Mesodermal cell (in vitro differentiated cells): ENCODE measurements around the gene DLGAP1.
"Not testable (repeated sequence)": the region's sequence is repeated elsewhere in the genome, so short reads cannot be mapped to it uniquely, and the experiment has no call there.

ENCODE experiments used
- H3K27ac ChIP-seq: 2 replicates; pipeline ENCODE4 v1.7.0; 2013; ENCODE audit warnings: mild to moderate bottlenecking, low read depth, low read length, moderate library complexity; ENCODE audit not compliant: severe bottlenecking
- H3K36me3 ChIP-seq: 2 replicates; pipeline ENCODE4 v1.7.1; 2013; ENCODE audit warnings: mild to moderate bottlenecking, low read length, moderate library complexity; ENCODE audit not compliant: control insufficient read depth, insufficient read depth
- H3K4me1 ChIP-seq: one replicate; pipeline ENCODE4 v1.7.1; 2013; ENCODE audit warnings: mild to moderate bottlenecking, low read length; ENCODE audit not compliant: insufficient read depth, control insufficient read depth, poor library complexity, severe bottlenecking
- H3K4me3 ChIP-seq: 2 replicates; pipeline ENCODE4 v1.7.0; 2013; ENCODE audit warnings: low read length, control low read depth, mild to moderate bottlenecking; ENCODE audit not compliant: insufficient read depth, poor library complexity, severe bottlenecking; ENCODE audit errors: extremely low read depth
- H3K9me3 ChIP-seq: 2 replicates; pipeline ENCODE4 v1.7.1; 2013; ENCODE audit warnings: mild to moderate bottlenecking, low read length, moderate library complexity; ENCODE audit not compliant: control insufficient read depth
- WGBS, 2 experiments: methylation state at CpG; one replicate each; pipeline ENCODE4 v1.1.5; 2013; ENCODE audit warnings: missing lambda C conversion rate in 2 of 2; ENCODE audit not compliant: insufficient coverage in 2 of 2; 5-methylcytosine and 5-hydroxymethylcytosine counted together

Gene DLGAP1

DNA sequence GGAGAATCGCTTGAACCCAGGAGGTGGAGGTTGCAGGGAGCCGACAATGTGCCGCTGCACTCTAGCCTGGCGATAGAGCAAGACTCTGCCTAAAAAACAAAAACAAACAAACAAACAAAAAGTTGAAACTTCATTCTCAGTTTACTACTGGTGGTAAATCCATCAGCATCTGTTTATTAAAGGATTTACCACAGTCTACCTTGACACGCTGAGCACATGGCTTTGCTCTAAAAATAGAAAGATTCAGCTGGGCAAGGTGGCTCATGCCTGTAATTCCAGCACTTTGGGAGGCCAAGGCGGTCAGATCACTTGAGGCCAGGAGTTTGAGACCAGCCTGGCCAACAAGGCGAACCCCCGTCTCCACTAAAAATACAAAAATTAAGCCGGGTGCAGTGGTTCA, 803.8 kb downstream of the DLGAP1 start:
- WGBS, 2 experiments: 91% methylated on average over 6 to 7 of the region's 9 CpGs
- H3K4me1 ChIP-seq: peaks cover 51% of the 10 kb centered on the region
- no peaks in the 10 kb centered on the region for H3K9me3 ChIP-seq
- no peaks in the 10 kb centered on the region for H3K36me3 ChIP-seq
- no peak overlapping the region for H3K4me3 ChIP-seq
- no peak overlapping the region for H3K27ac ChIP-seq

- H3K27ac ChIP-seq: peak overlapping the region; percentile 49
- H3K36me3 ChIP-seq, H3K4me3 ChIP-seq, H3K9me3 ChIP-seq: not testable (repeated sequence)
- peaks cover 54% of the 10 kb centered on the region for H3K4me1 ChIP-seq
- WGBS, 2 experiments: 85 to 88% methylated on average over 7 to 9 of the region's 9 CpGs
Measured at GRCh38 chr18:3650521-3651042, 804.5 kb downstream of the DLGAP1 start.

GRCh38 chr18:3649633-3650426, 805.3 kb downstream of the DLGAP1 start:
- H3K36me3 ChIP-seq: no peaks in the 10 kb centered on the region
- H3K9me3 ChIP-seq: no peaks in the 10 kb centered on the region
- peaks cover 51% of the 10 kb centered on the region for H3K4me1 ChIP-seq
- H3K27ac ChIP-seq: peak overlapping the region; percentile 49
- 87 to 94% methylated on average over 5 to 6 of the region's 8 CpGs for WGBS, 2 experiments
- H3K4me3 ChIP-seq: no peak overlapping the region

GRCh38 chr18:3649135-3649632, 805.9 kb downstream of the DLGAP1 start:
- Histone ChIP-seq H3K9me3 (no peaks in the 10 kb centered on the region), H3K27ac (peak overlapping the region; percentile 45), H3K36me3 (no peaks in the 10 kb centered on the region), H3K4me3 (no peak overlapping the region), H3K4me1 (peaks cover 46% of the 10 kb centered on the region)
- 76 to 78% methylated on average over 6 of the region's 6 CpGs for WGBS, 2 experiments

DNA sequence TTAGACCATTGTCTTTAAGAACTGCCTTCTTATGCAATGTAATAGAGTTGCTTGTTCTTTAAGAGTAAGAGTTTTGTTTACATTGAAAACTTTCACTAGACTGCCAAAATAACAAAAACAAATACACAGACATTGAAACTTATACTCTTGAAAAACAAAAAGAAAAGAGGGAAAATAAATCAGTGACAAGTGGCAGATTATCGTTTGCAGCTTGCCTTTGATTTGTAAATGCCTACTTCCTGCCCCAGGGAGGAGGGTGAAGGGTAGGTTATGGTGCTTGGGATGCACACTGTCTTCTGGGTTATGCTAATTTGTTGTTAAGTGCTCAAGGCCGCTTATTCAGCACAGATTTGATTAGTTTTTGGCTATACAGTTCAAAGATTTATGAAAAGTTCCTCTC, 806.5 kb downstream of the DLGAP1 start:
- H3K9me3 ChIP-seq: no peaks in the 10 kb centered on the region
- 12 to 29% methylated on average over 1 to 2 of the region's 2 CpGs for WGBS, 2 experiments
- no peak overlapping the region for H3K27ac ChIP-seq
- H3K36me3 ChIP-seq: no peaks in the 10 kb centered on the region
- peaks cover 41% of the 10 kb centered on the region for H3K4me1 ChIP-seq
- no peak overlapping the region for H3K4me3 ChIP-seq

DNA sequence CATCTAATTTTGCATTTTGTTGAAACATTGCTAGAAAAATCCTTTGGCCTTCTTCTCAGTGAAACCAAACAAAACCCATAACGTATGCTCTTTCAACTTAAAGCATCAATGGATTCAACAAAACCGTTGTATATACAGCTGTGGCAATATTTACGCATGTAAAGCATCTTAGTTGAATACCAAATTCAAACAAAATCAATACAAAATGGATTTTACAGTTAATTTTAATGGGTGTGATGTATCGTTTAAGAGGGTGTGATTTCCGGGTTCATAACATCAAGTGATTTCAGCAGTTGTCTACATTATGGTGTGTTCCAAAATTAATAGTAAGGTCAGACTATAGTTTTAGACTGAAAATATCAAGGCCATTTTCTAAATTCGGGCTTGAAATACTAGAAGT, 806.9 kb downstream of the DLGAP1 start:
- 50 to 65% methylated on average over 2 to 5 of the region's 6 CpGs for WGBS, 2 experiments
- H3K9me3 ChIP-seq: no peaks in the 10 kb centered on the region
- H3K36me3 ChIP-seq: no peaks in the 10 kb centered on the region

DNA sequence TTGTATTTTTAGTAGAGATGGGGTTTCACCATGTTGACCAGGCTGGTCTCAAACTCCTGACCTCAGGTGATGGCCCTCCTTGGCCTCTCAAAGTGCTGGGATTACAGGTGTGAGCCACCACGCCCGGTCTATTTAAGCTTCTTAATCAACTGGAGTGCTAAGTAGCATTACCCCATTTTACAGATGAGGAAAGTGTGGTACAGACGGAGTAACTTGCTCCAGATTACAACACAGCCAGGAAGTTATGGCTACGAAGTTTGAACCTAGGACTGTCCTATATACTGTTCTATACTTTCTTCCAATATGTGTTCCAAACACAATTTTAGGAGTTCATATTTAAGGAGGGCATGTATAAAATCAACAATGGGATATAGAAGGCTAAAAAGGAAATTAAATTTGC, 807.5 kb downstream of the DLGAP1 start:
- no peak overlapping the region for H3K27ac ChIP-seq
- 97% methylated on average over 3 of the region's 4 CpGs; no CpG with 5 or more reads in 1 of the 2 experiments for WGBS, 2 experiments
- H3K4me3 ChIP-seq: no peak overlapping the region
- peaks cover 33% of the 10 kb centered on the region for H3K4me1 ChIP-seq
- H3K9me3 ChIP-seq: no peaks in the 10 kb centered on the region
- no peaks in the 10 kb centered on the region for H3K36me3 ChIP-seq

More for the DNA sequence above, 806.9 kb downstream of the DLGAP1 start:
- H3K4me3 ChIP-seq: no peak overlapping the region
- no peak overlapping the region for H3K27ac ChIP-seq
- H3K4me1 ChIP-seq: peaks cover 36% of the 10 kb centered on the region

GRCh38 chr18:3645384-3646156, 809.5 kb downstream of the DLGAP1 start:
- Histone ChIP-seq H3K4me3 (no peak overlapping the region), H3K9me3 (no peaks in the 10 kb centered on the region), H3K4me1 (peaks cover 21% of the 10 kb centered on the region), H3K36me3 (no peaks in the 10 kb centered on the region), H3K27ac (no peak overlapping the region)
- WGBS, 2 experiments: 86 to 96% methylated on average over 1 to 2 of the region's 5 CpGs

- H3K4me1 ChIP-seq: peaks cover 3% of the 10 kb centered on the region
- no CpG with 5 or more reads among the region's 3 CpGs for WGBS, 2 experiments
- no peaks in the 10 kb centered on the region for H3K36me3 ChIP-seq
Measured at GRCh38 chr18:3634250-3634939, 820.7 kb downstream of the DLGAP1 start.

GRCh38 chr18:3631887-3632286, 823.2 kb downstream of the DLGAP1 start:
- no peak overlapping the region for H3K4me3 ChIP-seq
- no peaks in the 10 kb centered on the region for H3K4me1 ChIP-seq
- 94 to 100% methylated on average over 3 to 4 of the region's 5 CpGs for WGBS, 2 experiments
- H3K9me3 ChIP-seq: no peaks in the 10 kb centered on the region
- no peaks in the 10 kb centered on the region for H3K36me3 ChIP-seq
- no peak overlapping the region for H3K27ac ChIP-seq

More at GRCh38 chr18:3634250-3634939, 820.7 kb downstream of the DLGAP1 start:
- no peak overlapping the region for H3K4me3 ChIP-seq
- H3K9me3 ChIP-seq: no peaks in the 10 kb centered on the region
- H3K27ac ChIP-seq: no peak overlapping the region
